ENCODE measurements around the gene SERPINA10.
"Not testable (repeated sequence)": the region's sequence is repeated elsewhere in the genome, so short reads cannot be mapped to it uniquely, and the experiment has no call there.

GRCh38 chr14:94276898-94277561 lies 16.0 kb downstream of the SERPINA10 start:
- TF ChIP-seq CTCF (IDR thresholded peaks at IDR 0.05); ZFX (IDR thresholded peaks at IDR 0.05; ENCODE audit: borderline replicate concordance): not testable (repeated sequence)
